ENCODE measurements around the gene ZYG11A.

Gene ZYG11A

GRCh38 chr1:52876843-52877242, 34.3 kb downstream of the ZYG11A start:
- H3K4me3 ChIP-seq (ENCODE audit: low read depth, low read length): no peak overlapping the region
- ChIA-PET POLR2A (no interaction called here), CTCF (interaction anchor here (1.3 kb wide), 1 partner anchor 307 kb away, joined by 3 read pairs; no protein-coding TSS in a partner anchor)
- no peak for DNase-seq (ENCODE audit: low read depth, low spot score)
- TF ChIP-seq CTCF (IDR thresholded peaks at IDR 0.05; ENCODE audit: insufficient read depth, low read length, missing control alignments): no peak

GRCh38 chr1:52877554-52877953, 35.0 kb downstream of the ZYG11A start:
- TF ChIP-seq CTCF (IDR thresholded peaks at IDR 0.05; ENCODE audit: insufficient read depth, low read length, missing control alignments): no peak
- POLR2A ChIA-PET: no interaction called here
- peak; percentile 4 for DNase-seq (ENCODE audit: low read depth, low spot score)
- CTCF ChIA-PET: interaction anchor here (1.3 kb wide), 1 partner anchor 307 kb away, joined by 3 read pairs; no protein-coding TSS in a partner anchor
- no peak overlapping the region for H3K4me3 ChIP-seq (ENCODE audit: low read depth, low read length)

- ChIA-PET POLR2A (no interaction called here), CTCF (no interaction called here)
- H3K4me3 ChIP-seq (ENCODE audit: low read depth, low read length): no peak overlapping the region
- TF ChIP-seq CTCF (IDR thresholded peaks at IDR 0.05; ENCODE audit: insufficient read depth, low read length, missing control alignments): no peak
- DNase-seq (ENCODE audit: low read depth, low spot score): no peak
Observed at GRCh38 chr1:52880206-52880605, 37.6 kb downstream of the ZYG11A start.

- no peak for DNase-seq (ENCODE audit: low read depth, low spot score)
- ChIA-PET POLR2A (no interaction called here), CTCF (interaction anchor here (2.0 kb wide), 1 partner anchor 31 kb away, joined by 4 read pairs; no protein-coding TSS in a partner anchor)
- H3K4me3 ChIP-seq (ENCODE audit: low read depth, low read length): no peak overlapping the region
- TF ChIP-seq CTCF (IDR thresholded peaks at IDR 0.05; ENCODE audit: insufficient read depth, low read length, missing control alignments): no peak
Observed at GRCh38 chr1:52887483-52887882, 44.9 kb downstream of the ZYG11A start.

GRCh38 chr1:52892424-52893215, 50.1 kb downstream of the ZYG11A start:
- ChIA-PET POLR2A (interaction anchor here (0.9 kb wide), 1 partner anchor 13 kb away, joined by 3 read pairs; no protein-coding TSS in a partner anchor), CTCF (interaction anchor here (0.7 kb wide), 1 partner anchor 13 kb away, joined by 3 read pairs; no protein-coding TSS in a partner anchor)
- TF ChIP-seq CTCF (IDR thresholded peaks at IDR 0.05; ENCODE audit: insufficient read depth, low read length, missing control alignments): no peak
- no peak for DNase-seq (ENCODE audit: low read depth, low spot score)
- H3K4me3 ChIP-seq (ENCODE audit: low read depth, low read length): no peak overlapping the region

- no peak overlapping the region for H3K4me3 ChIP-seq (ENCODE audit: low read depth, low read length)
- no peak for DNase-seq (ENCODE audit: low read depth, low spot score)
- TF ChIP-seq CTCF (IDR thresholded peaks at IDR 0.05; ENCODE audit: insufficient read depth, low read length, missing control alignments): no peak
- CTCF ChIA-PET: no interaction called here
- POLR2A ChIA-PET: interaction anchor here (1.0 kb wide), 1 partner anchor 18 kb away, joined by 3 read pairs; no protein-coding TSS in a partner anchor
Observed at GRCh38 chr1:52899445-52899894, 56.9 kb downstream of the ZYG11A start.

Measured in AG04449 (cell line).